ENCODE results near the gene PSMD11.
"Not testable (repeated sequence)": the region's sequence is repeated elsewhere in the genome, so short reads cannot be mapped to it uniquely, and the experiment has no call there.

Gene PSMD11

DNA sequence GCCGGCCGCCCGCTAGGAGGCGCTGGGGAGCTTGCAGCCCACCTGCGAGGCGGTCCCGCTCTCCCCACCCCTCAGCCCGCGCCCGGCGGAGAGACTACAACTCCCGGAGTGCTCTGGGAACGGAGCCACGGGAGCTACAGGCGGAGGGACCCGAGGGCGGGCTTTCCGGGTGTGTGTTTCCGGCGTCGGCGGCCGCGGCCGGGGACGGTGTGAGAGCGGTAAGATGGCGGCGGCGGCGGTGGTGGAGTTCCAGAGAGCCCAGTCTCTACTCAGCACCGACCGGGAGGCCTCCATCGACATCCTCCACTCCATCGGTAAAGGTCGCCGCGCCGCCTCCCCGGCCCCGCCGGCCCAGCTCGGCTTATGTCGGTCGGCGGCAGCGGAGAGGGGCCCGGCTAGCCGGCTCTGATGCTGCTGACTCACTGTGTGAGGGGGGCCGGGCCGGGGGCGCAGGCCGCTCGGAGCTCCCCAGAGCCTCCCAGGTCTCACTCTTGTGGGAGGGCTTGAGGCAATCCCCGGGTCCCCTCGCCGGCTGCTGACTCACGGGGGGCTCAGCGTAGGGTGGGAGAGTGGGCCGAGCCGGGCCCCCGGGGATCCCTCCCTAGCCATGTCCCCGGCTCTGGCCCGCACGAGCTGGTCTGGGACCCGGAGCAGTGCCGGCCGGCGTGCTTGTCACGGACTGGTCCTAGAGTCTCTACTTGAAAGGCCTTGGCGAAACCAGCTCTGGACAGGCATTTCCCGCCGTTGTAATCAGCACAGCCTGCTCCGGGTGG is at the start of gene PSMD11:
PSMD11 (plus strand) TSS at position 210 of the 773 bp plus-strand sequence; CDS start at position 224, 14 bp downstream.
- DNase-seq (ENCODE audit: low read depth in 2 of 2) = peak; percentile 96 to 98
- peak; percentile 88 for TF ChIP-seq CTCF (IDR thresholded peaks at IDR 0.05; ENCODE audit: low read depth, low read length)
- H3K4me3 ChIP-seq (replicated peaks in 1 of 2; ENCODE audit: low read depth in 2 of 2, low read length in 2 of 2) = peak within 1 kb of the TSS; percentile 76 to 91

DNA sequence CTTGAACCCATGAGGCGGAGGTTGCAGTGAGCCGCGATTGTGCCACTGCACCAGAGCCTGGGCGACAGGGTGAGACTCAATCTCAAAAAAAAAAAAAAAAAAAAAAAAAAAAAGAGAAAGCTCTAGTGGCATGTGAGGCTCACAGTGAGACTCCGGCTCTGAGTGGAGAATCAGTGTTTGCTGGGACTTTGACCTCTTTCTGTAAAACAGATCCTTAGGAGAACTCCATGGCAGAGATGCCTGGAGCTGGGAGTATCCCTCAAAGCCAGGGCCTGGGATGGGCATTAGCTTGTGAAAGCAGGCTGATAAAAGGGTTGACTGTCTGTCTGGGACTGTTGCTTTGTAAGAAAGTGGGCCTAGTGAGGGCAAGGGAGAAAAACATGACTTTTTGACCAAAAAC is 48.0 kb upstream of the PSMD11 start:
- no peak for TF ChIP-seq CTCF (IDR thresholded peaks at IDR 0.05; ENCODE audit: low read depth, low read length)
- DNase-seq (ENCODE audit: low read depth in 2 of 2) = no peak
- no peak overlapping the region for H3K4me3 ChIP-seq (replicated peaks in 1 of 2; ENCODE audit: low read depth in 2 of 2, low read length in 2 of 2)

- no peak for DNase-seq (ENCODE audit: low read depth in 2 of 2)
- no peak for TF ChIP-seq CTCF (IDR thresholded peaks at IDR 0.05; ENCODE audit: low read depth, low read length)
- H3K4me3 ChIP-seq (replicated peaks in 1 of 2; ENCODE audit: low read depth in 2 of 2, low read length in 2 of 2) = no peak overlapping the region
These were observed 45.4 kb upstream of the PSMD11 start for GRCh38 chr17:32398946-32399345.

- not testable (repeated sequence) for DNase-seq (ENCODE audit: low read depth in 2 of 2); H3K4me3 ChIP-seq (replicated peaks in 1 of 2; ENCODE audit: low read depth in 2 of 2, low read length in 2 of 2)
These were observed 34.2 kb upstream of the PSMD11 start for GRCh38 chr17:32410085-32410484.

DNA sequence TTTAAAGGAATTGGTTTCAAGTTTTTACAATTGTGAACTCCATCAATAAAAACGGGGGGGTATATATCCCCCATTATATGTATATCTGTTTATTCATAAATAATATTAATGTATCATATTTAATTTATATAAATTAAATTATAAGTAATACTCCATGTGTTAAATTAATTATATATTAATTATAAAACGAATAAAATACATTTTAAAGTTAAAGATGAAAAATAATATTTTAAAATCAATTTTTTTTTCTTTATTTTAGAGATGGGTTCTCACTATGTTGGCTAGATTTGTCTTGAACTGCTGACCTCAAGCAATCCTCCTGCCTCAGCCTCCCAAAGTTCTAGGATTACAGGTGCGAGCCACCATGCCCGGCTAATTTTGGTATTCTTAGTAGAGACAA is 17.4 kb upstream of the PSMD11 start:
- no peak for DNase-seq (ENCODE audit: low read depth in 2 of 2)
- no peak for TF ChIP-seq CTCF (IDR thresholded peaks at IDR 0.05; ENCODE audit: low read depth, low read length)
- no peak overlapping the region for H3K4me3 ChIP-seq (replicated peaks in 1 of 2; ENCODE audit: low read depth in 2 of 2, low read length in 2 of 2)

DNA sequence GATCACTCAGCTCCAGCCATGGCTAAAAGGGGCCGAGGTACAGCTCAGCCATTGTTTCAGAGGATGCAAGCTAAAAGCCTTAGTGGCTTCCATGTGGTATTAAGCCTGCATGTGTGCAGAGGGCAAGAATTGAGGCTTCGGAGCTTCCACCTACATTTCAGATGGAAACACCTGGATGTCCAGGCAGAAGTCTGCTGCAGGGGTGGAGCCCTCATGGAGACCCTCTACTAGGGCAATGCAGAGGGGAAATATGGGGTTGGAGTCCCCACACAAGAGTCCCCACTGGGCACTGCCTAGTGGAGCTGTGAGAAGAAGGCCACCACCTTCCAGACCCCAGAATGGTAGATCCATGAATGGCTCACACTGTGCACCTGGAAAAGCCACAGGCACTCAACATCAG is 14.7 kb upstream of the PSMD11 start:
- H3K4me3 ChIP-seq (replicated peaks in 1 of 2; ENCODE audit: low read depth in 2 of 2, low read length in 2 of 2) = no peak overlapping the region
- no peak for DNase-seq (ENCODE audit: low read depth in 2 of 2)
- no peak for TF ChIP-seq CTCF (IDR thresholded peaks at IDR 0.05; ENCODE audit: low read depth, low read length)

GRCh38 chr17:32440722-32441121 is 3.6 kb upstream of the PSMD11 start:
- no peak for TF ChIP-seq CTCF (IDR thresholded peaks at IDR 0.05; ENCODE audit: low read depth, low read length)
- no peak overlapping the region for H3K4me3 ChIP-seq (replicated peaks in 1 of 2; ENCODE audit: low read depth in 2 of 2, low read length in 2 of 2)
- DNase-seq (ENCODE audit: low read depth in 2 of 2) = no peak
